Measurements from ENCODE around the gene WRAP73. TPM values are rescaled to one million over a fixed set of nuclear protein-coding genes. Genes with fewer than 3 reads are reported as not detected.
"Not testable (repeated sequence)": the region's sequence is repeated elsewhere in the genome, so short reads cannot be mapped to it uniquely, and the experiment has no call there.

Gene WRAP73
- total RNA-seq, 2 donors from 2014 or later: 10.9 to 13.7 TPM

DNA sequence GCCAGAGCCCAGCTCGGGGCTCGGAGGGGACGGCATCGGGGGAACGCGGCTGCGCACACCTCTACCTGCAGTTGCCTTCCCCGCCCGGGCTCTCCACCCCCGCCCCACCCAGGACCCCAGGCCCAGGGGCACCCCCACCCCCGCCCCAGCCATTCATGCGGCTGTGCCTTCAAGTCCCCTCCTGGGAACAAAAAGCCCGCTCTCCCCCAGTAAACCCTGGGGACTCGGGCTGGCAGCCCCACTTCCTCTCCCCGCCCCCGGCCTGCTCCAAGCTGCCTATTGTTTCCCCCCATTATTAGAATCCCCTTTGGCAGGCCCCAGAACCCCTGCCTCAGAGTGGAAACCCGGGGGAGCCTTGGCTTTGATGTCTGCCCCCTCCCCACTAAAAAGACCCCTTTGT is 56.6 kb downstream of the WRAP73 start:
- intact Hi-C loops (cut with DNase I): no loop called here
- no peak for DNase-seq (ENCODE audit: low spot score)

DNA sequence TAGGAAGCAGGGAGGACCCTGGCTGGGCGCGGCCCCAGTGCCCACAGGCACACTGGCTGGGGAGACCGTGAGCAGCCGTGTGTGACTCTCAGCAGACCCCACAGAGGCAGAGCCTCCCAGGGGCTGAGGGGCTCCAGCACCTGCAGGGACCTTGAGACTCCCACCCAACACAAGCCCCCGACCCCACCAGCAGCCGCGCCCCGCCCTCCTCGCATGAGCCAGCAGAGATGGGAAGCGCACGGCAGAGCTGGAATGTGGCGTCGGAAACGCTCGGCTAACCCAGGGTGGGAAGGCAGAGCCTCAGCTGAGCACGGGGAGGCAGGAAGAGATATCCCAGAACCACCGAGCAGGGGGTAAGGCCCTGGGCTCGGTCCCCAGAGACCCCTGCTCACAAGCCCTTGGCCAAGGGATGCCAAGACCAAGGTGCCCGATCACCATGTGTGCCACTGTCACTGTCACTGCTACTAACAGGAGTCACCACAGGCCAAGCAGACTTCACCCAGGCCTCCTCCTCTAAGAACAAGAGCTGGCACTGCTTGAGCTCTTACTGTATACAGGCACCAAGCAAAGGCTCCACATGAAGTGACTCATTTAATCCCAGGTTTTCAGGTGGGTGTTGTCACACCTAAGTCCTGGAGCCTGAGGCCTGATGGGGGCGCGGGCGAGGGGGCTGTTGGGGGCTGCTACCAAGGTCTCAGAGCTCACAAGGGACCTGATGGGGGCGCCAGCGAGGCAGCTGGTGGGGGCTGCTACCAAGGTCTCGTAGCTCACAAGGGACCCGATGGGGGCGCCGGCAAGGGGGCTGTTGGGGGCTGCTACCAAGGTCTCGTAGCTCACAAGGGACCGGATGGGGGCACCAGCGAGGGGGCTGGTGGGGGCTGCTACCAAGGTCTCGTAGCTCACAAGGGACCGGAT is 58.7 kb downstream of the WRAP73 start:
- intact Hi-C loops (cut with DNase I): no loop called here
- DNase-seq (ENCODE audit: low spot score): no peak

DNA sequence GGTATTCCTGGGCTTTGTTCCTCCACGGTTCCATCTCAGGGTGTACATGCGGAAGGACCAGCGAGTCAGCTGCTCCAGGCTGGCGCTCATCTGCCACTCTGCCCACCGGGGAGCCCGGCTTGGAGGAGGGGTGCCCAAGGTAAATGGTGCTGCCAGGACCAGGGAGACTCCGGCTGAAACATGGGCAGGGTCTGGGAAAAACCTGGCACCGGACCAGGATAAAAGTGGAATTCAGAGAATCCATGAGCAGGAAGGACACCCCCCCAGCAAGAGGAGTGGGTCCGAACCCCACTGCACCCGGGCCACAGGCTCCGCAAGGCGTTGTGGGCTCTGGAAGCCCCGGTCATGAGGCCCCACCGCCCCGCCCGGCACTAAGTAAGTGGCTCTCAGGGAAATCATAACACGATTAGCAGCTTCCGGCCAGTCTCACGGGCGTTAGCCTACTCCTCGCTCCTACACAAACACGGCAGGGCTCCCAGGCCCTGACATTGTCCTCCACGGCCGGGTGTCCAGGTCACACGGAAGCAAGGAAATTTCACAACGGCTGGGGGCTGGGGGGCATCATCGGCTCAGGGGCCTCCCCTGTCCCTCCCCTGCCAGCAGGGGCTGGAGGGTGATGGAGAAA is 59.7 kb downstream of the WRAP73 start:
- intact Hi-C loops (cut with DNase I): no loop called here

DNA sequence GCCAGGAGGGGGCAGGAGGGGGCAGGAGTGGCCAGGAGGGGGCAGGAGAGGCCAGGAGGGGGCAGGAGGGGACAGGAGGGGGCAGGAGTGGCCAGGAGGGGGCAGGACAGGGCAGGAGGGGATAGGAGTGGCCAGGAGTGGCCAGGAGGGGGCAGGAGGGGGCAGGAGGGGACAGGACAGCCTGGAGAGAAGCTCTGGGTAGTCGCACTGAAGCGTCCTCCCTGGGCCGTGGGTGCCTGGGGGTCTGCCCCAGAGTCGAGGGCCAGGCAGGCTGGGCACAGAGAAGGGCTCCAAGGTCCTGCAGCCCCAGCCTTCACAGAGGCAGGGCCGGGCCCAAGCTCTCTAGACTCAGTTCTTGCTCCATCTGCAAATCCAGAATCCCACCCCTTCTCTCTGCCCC is 61.5 kb downstream of the WRAP73 start:
- intact Hi-C loops (cut with DNase I): no loop called here
- no peak for DNase-seq (ENCODE audit: low spot score)

More for the DNA sequence above, 59.7 kb downstream of the WRAP73 start:
- no peak for DNase-seq (ENCODE audit: low spot score)

DNA sequence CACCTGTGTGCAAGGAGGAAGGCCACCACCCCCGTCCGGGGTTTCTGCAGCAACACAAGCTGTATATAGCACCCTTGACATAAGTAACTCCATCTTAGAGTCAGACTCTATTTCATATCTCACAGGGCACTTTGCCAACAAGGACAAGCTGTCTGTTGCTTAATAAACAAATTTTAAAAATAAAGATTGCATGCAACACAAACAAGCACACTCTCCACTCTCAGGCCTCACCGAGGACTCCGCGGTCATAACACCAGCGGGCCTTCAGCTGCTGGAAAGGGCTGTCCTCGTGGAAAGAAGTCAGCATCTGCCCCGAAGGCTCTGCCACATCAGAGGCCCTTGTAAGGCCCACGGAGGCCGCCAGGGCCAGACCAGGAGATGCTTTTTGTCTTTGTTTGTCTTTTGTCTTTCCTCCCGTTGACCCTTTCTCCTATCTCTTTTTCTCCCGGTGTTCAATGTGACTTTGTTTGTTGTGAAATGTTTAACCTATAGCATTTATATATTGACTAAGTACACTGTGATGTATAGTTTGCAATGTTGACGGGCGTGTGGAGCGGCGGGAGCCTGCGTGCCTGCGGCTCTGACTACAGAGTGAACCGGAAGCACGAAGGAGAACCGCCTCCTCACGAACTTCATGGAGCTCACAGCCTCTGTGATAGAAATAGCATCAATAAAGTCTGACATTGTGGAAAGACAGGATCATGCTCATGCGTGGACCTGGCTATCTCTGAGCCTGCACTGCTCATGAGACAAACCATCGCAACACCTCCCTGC is 62.7 kb downstream of the WRAP73 start:
- intact Hi-C loops (cut with DNase I): no loop called here
- DNase-seq (ENCODE audit: low spot score): no peak

DNA sequence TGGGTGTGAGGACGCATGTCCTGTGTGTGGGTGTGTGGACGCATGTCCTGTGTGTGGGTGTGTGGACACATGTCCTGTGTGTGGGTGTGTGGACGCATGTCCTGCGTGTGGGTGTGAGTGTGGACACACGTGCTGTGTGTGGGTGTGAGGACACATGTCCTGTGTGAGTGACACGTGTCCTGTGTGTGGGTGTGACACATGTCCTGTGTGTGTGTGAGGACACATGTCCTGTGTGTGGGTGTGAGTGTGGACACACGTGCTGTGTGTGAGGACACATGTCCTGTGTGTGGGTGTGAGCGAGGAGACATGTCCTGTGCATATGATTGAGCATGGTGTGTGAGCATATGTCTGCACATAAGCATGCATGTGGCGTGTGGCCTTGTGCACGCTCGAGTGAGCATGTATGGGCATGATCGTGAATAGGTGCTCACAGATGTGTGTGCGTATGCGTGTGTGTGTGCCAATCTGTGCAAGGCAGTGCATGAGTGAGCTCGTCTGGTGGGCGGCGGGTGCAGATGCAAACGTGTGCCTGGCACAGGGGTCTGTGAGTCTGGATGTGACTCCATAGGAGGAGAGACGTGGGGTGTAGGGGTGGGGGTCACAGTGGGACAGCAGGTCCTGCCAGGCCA is 63.8 kb downstream of the WRAP73 start:
- intact Hi-C loops (cut with DNase I): no loop called here
- no peak for DNase-seq (ENCODE audit: low spot score)

DNA sequence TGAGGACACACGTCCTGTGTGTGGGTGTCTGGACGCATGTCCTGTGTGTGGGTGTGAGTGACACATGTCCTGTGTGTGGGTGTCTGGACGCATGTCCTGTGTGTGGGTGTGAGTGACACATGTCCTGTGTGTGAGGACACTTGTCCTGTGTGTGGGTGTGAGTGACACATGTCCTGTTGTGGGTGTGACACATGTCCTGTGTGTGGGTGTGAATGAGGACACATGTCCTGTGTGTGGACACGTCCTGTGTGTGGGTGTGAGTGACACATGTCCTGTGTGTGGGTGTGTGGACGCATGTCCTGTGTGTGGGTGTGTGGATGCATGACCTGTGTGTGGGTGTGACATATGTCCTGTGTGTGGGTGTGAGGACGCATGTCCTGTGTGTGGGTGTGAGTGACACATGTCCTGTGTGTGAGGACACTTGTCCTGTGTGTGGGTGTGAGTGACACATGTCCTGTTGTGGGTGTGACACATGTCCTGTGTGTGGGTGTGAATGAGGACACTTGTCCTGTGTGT is 64.5 kb downstream of the WRAP73 start:
- DNase-seq (ENCODE audit: low spot score); intact Hi-C loops (cut with DNase I): not testable (repeated sequence)

DNA sequence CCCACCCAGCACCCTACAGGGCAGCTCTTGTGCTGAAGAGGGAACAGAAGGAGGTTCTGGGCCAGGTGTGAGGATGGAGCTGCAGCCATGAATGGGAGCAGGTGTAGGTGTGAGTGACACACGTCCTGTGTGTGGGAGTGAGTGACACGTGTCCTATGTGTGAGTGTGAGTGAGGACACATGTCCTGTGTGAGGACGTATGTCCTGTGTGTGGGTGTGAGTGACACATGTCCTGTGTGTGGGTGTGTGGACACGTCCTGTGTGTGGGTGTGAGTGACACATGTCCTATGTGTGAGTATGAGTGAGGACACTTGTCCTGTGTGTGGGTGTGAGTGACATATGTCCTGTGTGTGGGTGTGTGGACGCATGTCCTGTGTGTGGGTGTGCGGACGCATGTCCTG is 65.0 kb downstream of the WRAP73 start:
- intact Hi-C loops (cut with DNase I): no loop called here

DNA sequence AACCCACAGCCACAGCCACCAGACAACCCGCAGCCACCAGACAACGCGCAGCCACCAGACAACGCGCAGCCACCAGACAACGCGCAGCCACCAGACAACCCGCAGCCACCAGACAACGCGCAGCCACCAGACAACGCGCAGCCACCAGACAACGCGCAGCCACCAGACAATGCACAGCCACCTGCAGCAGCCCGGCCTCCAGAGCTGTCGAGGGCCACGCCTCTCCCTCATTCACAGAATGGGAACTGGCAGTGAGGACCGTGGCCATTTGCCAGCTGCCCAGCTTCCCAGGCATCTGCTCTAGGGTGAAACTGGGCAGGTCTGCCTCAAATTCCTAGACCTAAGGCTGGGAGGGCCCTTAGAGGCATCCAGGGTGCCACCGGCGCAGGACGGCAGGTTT is 66.2 kb downstream of the WRAP73 start:
- DNase-seq (ENCODE audit: low spot score); intact Hi-C loops (cut with DNase I): not testable (repeated sequence)

More for the DNA sequence above, 65.0 kb downstream of the WRAP73 start:
- DNase-seq (ENCODE audit: low spot score): no peak

DNA sequence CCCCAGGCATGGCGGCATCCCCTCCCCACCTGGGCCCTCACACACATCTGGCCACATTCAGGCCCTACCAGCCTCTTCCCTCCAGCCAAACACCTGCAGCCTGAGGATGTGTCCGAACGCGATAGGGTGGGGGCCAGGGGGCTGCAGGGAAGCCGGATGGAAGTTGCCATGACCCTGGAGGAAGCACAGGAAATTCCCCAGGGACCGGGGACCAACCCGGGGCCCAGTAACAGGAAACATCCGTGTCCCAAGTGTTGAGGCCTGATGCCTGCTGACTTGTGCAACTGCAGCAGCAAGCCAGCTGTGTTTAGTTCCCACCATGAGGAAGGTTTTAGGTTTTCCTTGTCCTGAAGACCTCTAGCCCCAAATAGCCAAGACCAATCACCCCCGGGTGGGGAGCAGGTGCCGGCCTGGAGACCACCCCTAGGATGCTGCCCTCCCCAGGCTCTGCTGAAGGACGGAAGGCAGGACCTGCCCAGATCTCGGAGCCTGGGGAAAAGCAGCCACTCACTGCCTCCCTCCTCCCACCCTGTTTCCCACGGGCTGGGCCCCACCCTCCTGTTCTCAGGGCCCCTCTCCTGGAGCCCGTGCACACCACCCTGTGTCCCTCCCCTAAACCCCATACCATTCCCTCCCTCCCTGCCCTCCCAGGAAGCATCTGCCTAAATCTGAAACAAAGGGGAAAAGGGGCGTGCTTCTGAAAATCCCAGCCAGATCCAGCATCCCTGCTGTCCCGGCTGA is 68.4 kb downstream of the WRAP73 start:
- intact Hi-C loops (cut with DNase I): no loop called here
- DNase-seq (ENCODE audit: low spot score): no peak

Other genes with a start within 250 kb of the WRAP73 start
- gene ARHGEF16, start 195.4 kb downstream of the WRAP73 start, total RNA-seq: under 1 TPM; 0.29 to 0.32 TPM
- gene MEGF6, start 38.6 kb downstream of the WRAP73 start, total RNA-seq: 100 to 1,000 TPM in 1 of 2 donors, 10 to 100 TPM in 1; 82.3 to 123 TPM
- 10 to 100 TPM; 37.5 to 45.6 TPM for gene TPRG1L, start 25.1 kb downstream of the WRAP73 start, total RNA-seq
- not detected for gene TP73, start 2.4 kb upstream of the WRAP73 start, total RNA-seq
- not detected for gene CCDC27, start 102.3 kb upstream of the WRAP73 start, total RNA-seq
- 10 to 100 TPM in 1 of 2 donors, 1 to 10 TPM in 1; 3.6 to 14.5 TPM for gene SMIM1, start 122.6 kb upstream of the WRAP73 start, total RNA-seq
- gene LRRC47, start 146.4 kb upstream of the WRAP73 start, total RNA-seq: 10 to 100 TPM; 30.1 to 30.7 TPM
- gene CEP104, start 207.1 kb upstream of the WRAP73 start, total RNA-seq: 10 to 100 TPM; 40.1 to 57.9 TPM
- 1 to 10 TPM; 4.8 to 5.2 TPM for gene DFFB, start 207.4 kb upstream of the WRAP73 start, total RNA-seq